B cell (primary cell): ENCODE data around the gene AUTS2. TPM values are rescaled to one million over a fixed set of nuclear protein-coding genes. Genes with fewer than 3 reads are reported as not detected.

Experiments used
- ATAC-seq: fragments of 200-7000 bp; cut with Tn5 transposase; one replicate; pipeline ENCODE4 v1.10.0; 2021; ENCODE audit warnings: low read depth, mild to moderate bottlenecking, moderate number of reproducible peaks, moderate library complexity
- CTCF ChIA-PET: fragments of 350-600 bp; sonication (Branson Sonifier 250); formaldehyde crosslinking; loops from one replicate; lab custom pipeline; 2021; ENCODE audit warnings: antibody characterized with exemption, inconsistent platforms; lab: Charles Lee
- POLR2A ChIA-PET: fragments of 350-600 bp; sonication (Branson Sonifier 250); formaldehyde crosslinking; loops from one replicate; lab custom pipeline; 2021; ENCODE audit warnings: antibody characterized with exemption; lab: Charles Lee
- DNase-seq: peaks from one replicate; pipeline ENCODE4 v3.0.0; 2013
- H2AFZ ChIP-seq: 2 replicates; pipeline ENCODE4 v1.6.1; 2012; ENCODE audit warnings: mild to moderate bottlenecking, low read depth, low read length; ENCODE audit not compliant: insufficient read depth, poor library complexity, severe bottlenecking
- H3K27ac ChIP-seq, 2 donors: 1 replicate in 1 of 2; 2 replicates in 1 of 2; pipeline ENCODE4 v1.5.1; 2012 to 2013; ENCODE audit warnings: low read length in 2 of 2, mild to moderate bottlenecking in 2 of 2, moderate library complexity in 1 of 2
- H3K27me3 ChIP-seq, 4 experiments: fragments of 200-600 bp in 1 of 4; sonication (generic) in 1 of 4; replicated peaks in 1 of 4; 1 replicate in 2 of 4; 2 replicates in 2 of 4; pipeline versions ENCODE4 v1.6.1 to v1.7.0; 2013 to 2016; ENCODE audit warnings: low read length in 3 of 4, mild to moderate bottlenecking in 2 of 4, mixed read lengths in 1 of 4, moderate library complexity in 1 of 4; ENCODE audit not compliant: insufficient read depth in 4 of 4, control insufficient read depth in 3 of 4; ENCODE audit errors: control extremely low read depth in 1 of 4
- H3K36me3 ChIP-seq, 2 experiments: replicated peaks in 1 of 2; 1 replicate in 1 of 2; 2 replicates in 1 of 2; pipeline versions ENCODE4 v1.6.1 to v1.7.1; 2013; ENCODE audit warnings: low read length in 1 of 2; ENCODE audit not compliant: insufficient read depth in 2 of 2, control insufficient read depth in 1 of 2; ENCODE audit errors: control extremely low read depth in 1 of 2, extremely low read depth in 1 of 2
- H3K4me1 ChIP-seq, 2 donors: fragments of 200-600 bp in 1 of 2; sonication (generic) in 1 of 2; 1 replicate in 1 of 2; 2 replicates in 1 of 2; pipeline versions ENCODE4 v1.5.1 to v1.6.1; 2013 to 2017; ENCODE audit warnings: low read length in 2 of 2; ENCODE audit not compliant: control insufficient read depth in 2 of 2, insufficient read depth in 2 of 2
- H3K4me2 ChIP-seq: replicated peaks from 2 replicates; pipeline ENCODE3; 2012; ENCODE audit warnings: mild to moderate bottlenecking, low read depth, low read length; ENCODE audit not compliant: poor library complexity, severe bottlenecking
- H3K4me3 ChIP-seq, 5 experiments: fragments of 200-600 bp in 1 of 5; sonication (generic) in 1 of 5; 1 replicate in 3 of 5; 2 replicates in 2 of 5; pipeline versions ENCODE4 v1.5.1 to v1.7.0; 2011 to 2016; ENCODE audit warnings: low read length in 4 of 5, mild to moderate bottlenecking in 4 of 5, low read depth in 2 of 5, control low read depth in 1 of 5, moderate library complexity in 1 of 5; ENCODE audit not compliant: insufficient read depth in 1 of 5; ENCODE audit errors: control extremely low read depth in 1 of 5, extremely low read depth in 1 of 5
- H3K79me2 ChIP-seq: fragments of 200-600 bp; sonication (generic); one replicate; pipeline ENCODE4 v1.6.0; 2016; ENCODE audit warnings: low read length; ENCODE audit not compliant: control insufficient read depth, insufficient read depth
- H3K9ac ChIP-seq: fragments of 200-600 bp; sonication (generic); 2 replicates; pipeline ENCODE4 v1.6.1; 2017; ENCODE audit warnings: mild to moderate bottlenecking, low read length, moderate library complexity
- H3K9me3 ChIP-seq, 3 donors: one replicate each; pipeline versions ENCODE4 v1.6.1 to v1.7.1; 2013; ENCODE audit warnings: low read length in 2 of 3; ENCODE audit not compliant: control insufficient read depth in 2 of 3, insufficient read depth in 1 of 3; ENCODE audit errors: control extremely low read depth in 1 of 3
- H4K20me1 ChIP-seq: 2 replicates; pipeline ENCODE4 v1.6.0; 2012; ENCODE audit warnings: mild to moderate bottlenecking, low read length; ENCODE audit not compliant: insufficient read depth, control insufficient read depth, poor library complexity, severe bottlenecking
- H3K27ac Mint-ChIP-seq: one replicate; pipeline ENCODE4 v1.8.0; 2021; ENCODE audit warnings: mixed read lengths
- H3K27me3 Mint-ChIP-seq: one replicate; pipeline ENCODE4 v1.8.0; 2021; ENCODE audit warnings: mixed read lengths
- H3K4me1 Mint-ChIP-seq: one replicate; pipeline ENCODE4 v1.8.0; 2021; ENCODE audit warnings: mixed read lengths
- H3K4me3 Mint-ChIP-seq: one replicate; pipeline ENCODE4 v1.8.0; 2021; ENCODE audit warnings: mixed read lengths
- H3K9me3 Mint-ChIP-seq: one replicate; pipeline ENCODE4 v1.8.0; 2022; ENCODE audit warnings: mixed read lengths; ENCODE audit not compliant: insufficient read depth
- CTCF ChIP-seq: fragments of 200-600 bp; IDR thresholded peaks from one replicate; pipeline ENCODE4 v1.8.0; 2022; ENCODE audit warnings: antibody characterized with exemption, mild to moderate bottlenecking
- EZH2 ChIP-seq: IDR thresholded peaks from 2 replicates; pipeline ENCODE4 v1.6.1; 2012; ENCODE audit warnings: borderline replicate concordance, low read depth, mild to moderate bottlenecking, moderate library complexity, low read length; ENCODE audit not compliant: insufficient read depth, poor library complexity, severe bottlenecking
- WGBS: methylation state at CpG from one replicate; pipeline ENCODE4 v1.1.5; 2013; ENCODE audit warnings: missing lambda C conversion rate; ENCODE audit not compliant: insufficient coverage; 5-methylcytosine and 5-hydroxymethylcytosine counted together
- intact Hi-C: fragments of 100-400 bp; cut with micrococcal nuclease; formaldehyde crosslinking; loops from one replicate; pipeline ENCODE4 v1.10.0; 2022
- polyA plus RNA-seq: library from polyadenylated mRNA; depleted of rRNA; stranded (reverse); fragments of >200 nt; gene quantifications from 2 replicates; pipeline ENCODE4 v1.2.3, GENCODE V29; 2012
- total RNA-seq, 2 donors: library from RNA; stranded (reverse); fragments of 120-200 nt in 1 of 2; gene quantifications; 1 replicate in 1 of 2; 2 replicates in 1 of 2; pipeline versions ENCODE4 v1.2.3 to v1.2.4, GENCODE V29; 2013 to 2022

AUTS2 gene
- total and polyA plus RNA-seq, 2 donors (not counting 1 experiment from before 2014, with no cell fraction given), result 22.3 to 35.0 TPM

GRCh38 chr7:69732203-69732602, 133.9 kb downstream of the AUTS2 start:
- Histone ChIP-seq H3K9ac (no peak overlapping the region), H3K79me2 (no peaks in the 10 kb centered on the region), H3K27ac (no peak overlapping the region), H2AFZ (no peak overlapping the region), H3K4me2 (no peak overlapping the region), H3K9me3 (peaks cover 0 to 2% (median 0%) of the 10 kb centered on the region in 3 donors), H3K36me3 (no peaks in the 10 kb centered on the region), H3K4me1 (peaks cover 4 to 7% of the 10 kb centered on the region in 2 donors), H3K4me3 (no peak overlapping the region), H4K20me1 (no peaks in the 10 kb centered on the region), H3K27me3 (no peaks in the 10 kb centered on the region)
- no CpG with 5 or more reads among the region's 2 CpGs for WGBS
- POLR2A ChIA-PET, result no interaction called here
- Mint-ChIP-seq H3K27ac (no peak overlapping the region), H3K4me1 (peaks cover 17% of the 10 kb centered on the region), H3K4me3 (no peak overlapping the region), H3K9me3 (no peaks in the 10 kb centered on the region), H3K27me3 (no peaks in the 10 kb centered on the region)
- CTCF ChIA-PET, result no interaction called here
- DNase-seq, result no peak
- intact Hi-C loops, result no loop called here
- no peak for ATAC-seq
- TF ChIP-seq EZH2 (no peak), CTCF (no peak)

GRCh38 chr7:69735582-69735981, 137.3 kb downstream of the AUTS2 start:
- Histone ChIP-seq H3K27ac (no peak overlapping the region), H2AFZ (no peak overlapping the region), H3K79me2 (no peaks in the 10 kb centered on the region), H3K4me1 (peaks cover 24 to 27% of the 10 kb centered on the region in 2 donors), H3K9me3 (no peaks in the 10 kb centered on the region), H4K20me1 (no peaks in the 10 kb centered on the region), H3K9ac (no peak overlapping the region), H3K4me2 (no peak overlapping the region), H3K4me3 (no peak overlapping the region), H3K36me3 (no peaks in the 10 kb centered on the region), H3K27me3 (no peaks in the 10 kb centered on the region)
- H3K27me3 Mint-ChIP-seq, result no peaks in the 10 kb centered on the region
- H3K9me3 Mint-ChIP-seq, result no peaks in the 10 kb centered on the region
- no peak for ATAC-seq
- intact Hi-C loops, result loop anchor here (5.0 kb wide), 1 partner anchor 133 kb away; no protein-coding TSS in a partner anchor
- no peak for DNase-seq
- ChIA-PET CTCF (no interaction called here), POLR2A (no interaction called here)
- no peak for TF ChIP-seq CTCF
- no peak for TF ChIP-seq EZH2
- H3K27ac Mint-ChIP-seq, result no peak overlapping the region
- 100% methylated on average over 2 of the region's 2 CpGs for WGBS
- H3K4me1 Mint-ChIP-seq, result peaks cover 35% of the 10 kb centered on the region
- H3K4me3 Mint-ChIP-seq, result no peak overlapping the region
